A549 treated with CORT108297 at 1 μM for 4 hours (cell line): Measurements from ENCODE around the gene ASB17. TPM values are rescaled to one million over a fixed set of nuclear protein-coding genes. Genes with fewer than 3 reads are reported as not detected.

Source experiments
- total RNA-seq: library from RNA; stranded (reverse); fragments of 200-300 nt; extraction: Qiagen RNA extraction; gene quantifications from 5 replicates; pipeline ENCODE4 v1.2.3, GENCODE V29; 2022

The ASB17 gene, protein sequence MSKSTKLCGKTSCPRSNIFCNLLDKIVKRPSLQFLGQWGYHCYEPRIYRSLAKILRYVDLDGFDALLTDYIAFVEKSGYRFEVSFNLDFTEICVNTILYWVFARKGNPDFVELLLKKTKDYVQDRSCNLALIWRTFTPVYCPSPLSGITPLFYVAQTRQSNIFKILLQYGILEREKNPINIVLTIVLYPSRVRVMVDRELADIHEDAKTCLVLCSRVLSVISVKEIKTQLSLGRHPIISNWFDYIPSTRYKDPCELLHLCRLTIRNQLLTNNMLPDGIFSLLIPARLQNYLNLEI
- total RNA-seq: not detected in 5 replicates

GRCh38 chr1:75932304-75932703 lies at the start of gene ASB17:
Gene ASB17 (minus strand): TSS chr1:75932404. CDS start chr1:75932291, 113 bp downstream.

Other genes with a start within 250 kb of the ASB17 start
- 25.6 to 44.8 TPM (median 30.0 TPM) in 5 replicates for gene ACADM, start 207.7 kb downstream of the ASB17 start, total RNA-seq
- gene RABGGTB, start 146.1 kb downstream of the ASB17 start, total RNA-seq: 68.5 to 97.2 TPM (median 71.6 TPM) in 5 replicates
- not detected in 5 replicates for gene MSH4, start 135.5 kb downstream of the ASB17 start, total RNA-seq
- 0.30 to 0.47 TPM (median 0.41 TPM) in 5 replicates for gene ST6GALNAC3, start 142.3 kb upstream of the ASB17 start, total RNA-seq